HL-60 (cell line): ENCODE data around the gene LDAH.

Source experiments
- GABPA ChIP-seq: IDR thresholded peaks from 2 replicates; pipeline ENCODE4 v1.6.1; 2012; ENCODE audit warnings: low read depth
- POLR2AphosphoS5 ChIP-seq: IDR thresholded peaks from 2 replicates; pipeline ENCODE4 v1.6.1; 2012; ENCODE audit warnings: low read depth
- SPI1 ChIP-seq: IDR thresholded peaks from 2 replicates; pipeline ENCODE4 v1.6.1; 2012; ENCODE audit warnings: low read depth, mild to moderate bottlenecking, borderline replicate concordance
- TF ChIP-seq, protein P1 (sequence below): IDR thresholded peaks from one replicate; pipeline ENCODE4 v1.5.1; 2011; ENCODE audit warnings: low read length, control low read depth, inconsistent platforms; ENCODE audit not compliant: insufficient read depth
- TF ChIP-seq, protein P2 (sequence below): IDR thresholded peaks from 2 replicates; pipeline ENCODE4 v1.6.1; 2012; ENCODE audit warnings: low read depth; ENCODE audit not compliant: insufficient replicate concordance

DNA sequence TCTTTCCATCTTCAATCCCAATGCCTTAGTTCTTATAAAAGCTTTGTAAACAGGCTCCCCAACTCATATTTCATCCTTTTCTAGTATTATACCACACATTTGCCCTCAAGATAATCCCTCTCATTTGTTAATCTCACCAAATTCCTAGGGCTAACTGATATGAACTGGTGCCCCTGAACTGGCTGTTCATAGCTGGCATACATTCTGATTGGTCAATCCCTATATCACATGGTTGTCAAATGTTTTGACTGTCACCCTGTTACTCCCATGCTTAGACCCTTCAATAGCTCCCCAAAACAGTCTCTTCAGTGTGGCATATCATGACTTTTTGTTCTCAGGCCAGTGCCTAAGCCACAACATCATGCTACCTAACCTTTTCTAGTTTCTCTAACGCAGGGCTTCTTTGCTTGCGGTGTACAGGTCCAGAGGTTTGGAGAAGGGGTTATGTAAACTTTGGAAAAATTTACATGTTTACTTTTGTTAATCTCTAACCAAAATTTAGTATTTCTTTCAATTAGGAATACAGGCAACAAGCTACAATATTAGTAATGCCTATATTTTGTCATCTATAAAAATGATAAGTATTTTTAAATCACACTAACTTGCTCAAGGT, 125.5 kb downstream of the LDAH start:
- TF ChIP-seq GABPA (no peak), SPI1 (no peak), POLR2AphosphoS5 (no peak)
- TF ChIP-seq, protein P1, sequence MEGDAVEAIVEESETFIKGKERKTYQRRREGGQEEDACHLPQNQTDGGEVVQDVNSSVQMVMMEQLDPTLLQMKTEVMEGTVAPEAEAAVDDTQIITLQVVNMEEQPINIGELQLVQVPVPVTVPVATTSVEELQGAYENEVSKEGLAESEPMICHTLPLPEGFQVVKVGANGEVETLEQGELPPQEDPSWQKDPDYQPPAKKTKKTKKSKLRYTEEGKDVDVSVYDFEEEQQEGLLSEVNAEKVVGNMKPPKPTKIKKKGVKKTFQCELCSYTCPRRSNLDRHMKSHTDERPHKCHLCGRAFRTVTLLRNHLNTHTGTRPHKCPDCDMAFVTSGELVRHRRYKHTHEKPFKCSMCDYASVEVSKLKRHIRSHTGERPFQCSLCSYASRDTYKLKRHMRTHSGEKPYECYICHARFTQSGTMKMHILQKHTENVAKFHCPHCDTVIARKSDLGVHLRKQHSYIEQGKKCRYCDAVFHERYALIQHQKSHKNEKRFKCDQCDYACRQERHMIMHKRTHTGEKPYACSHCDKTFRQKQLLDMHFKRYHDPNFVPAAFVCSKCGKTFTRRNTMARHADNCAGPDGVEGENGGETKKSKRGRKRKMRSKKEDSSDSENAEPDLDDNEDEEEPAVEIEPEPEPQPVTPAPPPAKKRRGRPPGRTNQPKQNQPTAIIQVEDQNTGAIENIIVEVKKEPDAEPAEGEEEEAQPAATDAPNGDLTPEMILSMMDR = no peak
- TF ChIP-seq, protein P2, sequence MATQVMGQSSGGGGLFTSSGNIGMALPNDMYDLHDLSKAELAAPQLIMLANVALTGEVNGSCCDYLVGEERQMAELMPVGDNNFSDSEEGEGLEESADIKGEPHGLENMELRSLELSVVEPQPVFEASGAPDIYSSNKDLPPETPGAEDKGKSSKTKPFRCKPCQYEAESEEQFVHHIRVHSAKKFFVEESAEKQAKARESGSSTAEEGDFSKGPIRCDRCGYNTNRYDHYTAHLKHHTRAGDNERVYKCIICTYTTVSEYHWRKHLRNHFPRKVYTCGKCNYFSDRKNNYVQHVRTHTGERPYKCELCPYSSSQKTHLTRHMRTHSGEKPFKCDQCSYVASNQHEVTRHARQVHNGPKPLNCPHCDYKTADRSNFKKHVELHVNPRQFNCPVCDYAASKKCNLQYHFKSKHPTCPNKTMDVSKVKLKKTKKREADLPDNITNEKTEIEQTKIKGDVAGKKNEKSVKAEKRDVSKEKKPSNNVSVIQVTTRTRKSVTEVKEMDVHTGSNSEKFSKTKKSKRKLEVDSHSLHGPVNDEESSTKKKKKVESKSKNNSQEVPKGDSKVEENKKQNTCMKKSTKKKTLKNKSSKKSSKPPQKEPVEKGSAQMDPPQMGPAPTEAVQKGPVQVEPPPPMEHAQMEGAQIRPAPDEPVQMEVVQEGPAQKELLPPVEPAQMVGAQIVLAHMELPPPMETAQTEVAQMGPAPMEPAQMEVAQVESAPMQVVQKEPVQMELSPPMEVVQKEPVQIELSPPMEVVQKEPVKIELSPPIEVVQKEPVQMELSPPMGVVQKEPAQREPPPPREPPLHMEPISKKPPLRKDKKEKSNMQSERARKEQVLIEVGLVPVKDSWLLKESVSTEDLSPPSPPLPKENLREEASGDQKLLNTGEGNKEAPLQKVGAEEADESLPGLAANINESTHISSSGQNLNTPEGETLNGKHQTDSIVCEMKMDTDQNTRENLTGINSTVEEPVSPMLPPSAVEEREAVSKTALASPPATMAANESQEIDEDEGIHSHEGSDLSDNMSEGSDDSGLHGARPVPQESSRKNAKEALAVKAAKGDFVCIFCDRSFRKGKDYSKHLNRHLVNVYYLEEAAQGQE = no peak
